H7 (cell line): ENCODE results near the gene ABCA3. TPM values are rescaled to one million over a fixed set of nuclear protein-coding genes. Genes with fewer than 3 reads are reported as not detected.
A peak's percentile ranks its signal among the peaks of the same experiment; 100 is the strongest.
"Not testable (repeated sequence)": the region's sequence is repeated elsewhere in the genome, so short reads cannot be mapped to it uniquely, and the experiment has no call there.

ENCODE experiments used
- DNase-seq: peaks from one replicate; pipeline ENCODE4 v3.0.0; 2012
- H3K27me3 ChIP-seq: 2 replicates; pipeline ENCODE4 v1.6.0; 2011; ENCODE audit warnings: mild to moderate bottlenecking, low read length; ENCODE audit not compliant: control insufficient read depth, insufficient read depth
- H3K36me3 ChIP-seq: replicated peaks from 2 replicates; pipeline ENCODE4 v1.5.1; 2011; ENCODE audit warnings: low read length; ENCODE audit not compliant: control insufficient read depth, insufficient read depth
- H3K4me3 ChIP-seq: 2 replicates; pipeline ENCODE4 v1.5.1; 2011; ENCODE audit warnings: low read depth, mild to moderate bottlenecking, control low read depth, low read length, moderate library complexity; ENCODE audit not compliant: insufficient read depth
- total RNA-seq: library from RNA; depleted of rRNA; stranded (reverse); fragments of >200 nt; shearing (Covaris generic); gene quantifications from 2 replicates; pipeline ENCODE4 v1.2.3, GENCODE V29; 2014

ABCA3 gene
- total RNA-seq, 1 experiment from 2014 or later, result 6.2 TPM

- Histone ChIP-seq H3K4me3 (peak within 1 kb of the TSS; percentile 79), H3K27me3 (no peaks in the 10 kb centered on the region), H3K36me3 (peaks cover 23% of the 10 kb centered on the region)
- DNase-seq, result peak; percentile 100
Measured at GRCh38 chr16:2251296-2252111, 89.0 kb downstream of the ABCA3 start, which contains the start of gene ECI1. ECI1 (minus strand) TSS chr16:2251587; CDS start chr16:2251566, 21 bp downstream.

GRCh38 chr16:2250652-2251295 lies 89.8 kb downstream of the ABCA3 start:
- peaks cover 22% of the 10 kb centered on the region for H3K36me3 ChIP-seq
- no peaks in the 10 kb centered on the region for H3K27me3 ChIP-seq
- peak overlapping the region; percentile 79 for H3K4me3 ChIP-seq
- DNase-seq, result no peak

- Histone ChIP-seq H3K36me3 (peaks cover 11% of the 10 kb centered on the region), H3K4me3 (no peak overlapping the region), H3K27me3 (no peaks in the 10 kb centered on the region)
- peak; percentile 43 for DNase-seq
Measured at GRCh38 chr16:2246301-2246885, 94.1 kb downstream of the ABCA3 start.

- H3K27me3 ChIP-seq, result no peaks in the 10 kb centered on the region
- no peak overlapping the region for H3K4me3 ChIP-seq
- H3K36me3 ChIP-seq, result peaks cover 11% of the 10 kb centered on the region
- DNase-seq, result peak; percentile 59
Measured at GRCh38 chr16:2244926-2245795, 95.4 kb downstream of the ABCA3 start.

GRCh38 chr16:2244301-2244700 lies 96.2 kb downstream of the ABCA3 start:
- Histone ChIP-seq H3K4me3 (no peak overlapping the region), H3K27me3 (no peaks in the 10 kb centered on the region), H3K36me3 (peaks cover 11% of the 10 kb centered on the region)
- peak; percentile 86 for DNase-seq

- Histone ChIP-seq H3K4me3 (no peak overlapping the region), H3K36me3 (peaks cover 11% of the 10 kb centered on the region), H3K27me3 (no peaks in the 10 kb centered on the region)
- DNase-seq, result peak; percentile 52
Measured at GRCh38 chr16:2243781-2244180, 96.7 kb downstream of the ABCA3 start.

- no peak overlapping the region for H3K4me3 ChIP-seq
- H3K27me3 ChIP-seq, result peaks cover 2% of the 10 kb centered on the region
- peaks cover 11% of the 10 kb centered on the region for H3K36me3 ChIP-seq
- peak; percentile 86 for DNase-seq
Measured at GRCh38 chr16:2243031-2243528, 97.4 kb downstream of the ABCA3 start.

- H3K27me3 ChIP-seq, result peaks cover 7% of the 10 kb centered on the region
- peak; percentile 44 for DNase-seq
- peaks cover 11% of the 10 kb centered on the region for H3K36me3 ChIP-seq
- H3K4me3 ChIP-seq, result no peak overlapping the region
Measured at GRCh38 chr16:2242598-2242997, 97.9 kb downstream of the ABCA3 start.

GRCh38 chr16:2240331-2240730 lies 100.2 kb downstream of the ABCA3 start:
- not testable (repeated sequence) for H3K4me3 ChIP-seq, DNase-seq, H3K36me3 ChIP-seq
- H3K27me3 ChIP-seq, result peaks cover 22% of the 10 kb centered on the region

GRCh38 chr16:2238838-2239675 lies 101.5 kb downstream of the ABCA3 start:
- Histone ChIP-seq H3K4me3 (no peak overlapping the region), H3K36me3 (peaks cover 2% of the 10 kb centered on the region), H3K27me3 (peaks cover 22% of the 10 kb centered on the region)
- DNase-seq, result peak; percentile 89

GRCh38 chr16:2238150-2238837 lies 102.2 kb downstream of the ABCA3 start:
- Histone ChIP-seq H3K27me3 (peaks cover 22% of the 10 kb centered on the region), H3K36me3 (peaks cover 2% of the 10 kb centered on the region), H3K4me3 (no peak overlapping the region)
- DNase-seq, result peak; percentile 86

GRCh38 chr16:2237493-2238149 lies 102.9 kb downstream of the ABCA3 start:
- Histone ChIP-seq H3K27me3 (peaks cover 22% of the 10 kb centered on the region), H3K36me3 (peaks cover 2% of the 10 kb centered on the region), H3K4me3 (peak overlapping the region; percentile 33; the same call in 1 of the 2 replicates)
- peak; percentile 88 for DNase-seq
